IMR-90 (cell line): ENCODE measurements around the gene GRK5. TPM values are rescaled to one million over a fixed set of nuclear protein-coding genes. Genes with fewer than 3 reads are reported as not detected.

Experiments
- ATAC-seq: fragments of 200-7000 bp; cut with Tn5 transposase; 2 replicates; pipeline ENCODE4 v1.9.1; 2020; ENCODE audit warnings: low read depth, mild to moderate bottlenecking, moderate library complexity
- BruUV-seq: library from RNA; stranded (reverse); fragments of 400-500 nt; replicated peaks from 2 replicates; lab custom pipeline; 2021; lab: Mats Ljungman, UMichigan
- CTCF ChIA-PET: fragments of 300-600 bp; formaldehyde crosslinking; extraction: SDS; loops from one replicate; lab custom pipeline; 2021; ENCODE audit warnings: antibody characterized with exemption; lab: Yijun Ruan, JAX
- POLR2A ChIA-PET: fragments of 300-600 bp; sonication (Branson Sonifier 250); formaldehyde crosslinking; loops from one replicate; lab custom pipeline; 2022; ENCODE audit warnings: antibody characterized with exemption; ENCODE audit not compliant: unreplicated experiment; lab: Charles Lee
- DNase-seq: peaks from one replicate; pipeline ENCODE4 v3.0.0; 2013
- H2AFZ ChIP-seq: replicated peaks from 2 replicates; pipeline ENCODE3; 2013; ENCODE audit warnings: low read length, mild to moderate bottlenecking; ENCODE audit not compliant: poor library complexity
- H2AK5ac ChIP-seq: 2 replicates; pipeline ENCODE4 v1.6.1; 2013; ENCODE audit warnings: low read depth, low read length, inconsistent platforms
- H2AK9ac ChIP-seq: replicated peaks from 2 replicates; pipeline ENCODE3; 2013; ENCODE audit warnings: mild to moderate bottlenecking, low read depth, low read length, moderate library complexity; ENCODE audit not compliant: poor library complexity
- H2BK120ac ChIP-seq: 2 replicates; pipeline ENCODE4 v1.6.1; 2013; ENCODE audit warnings: low read depth, low read length, inconsistent platforms
- H2BK15ac ChIP-seq: 3 replicates; pipeline ENCODE4 v1.6.1; 2013; ENCODE audit warnings: low read depth, low read length, inconsistent platforms
- H2BK20ac ChIP-seq: 2 replicates; pipeline ENCODE4 v1.6.1; 2013; ENCODE audit warnings: low read depth, mild to moderate bottlenecking, inconsistent platforms, low read length, moderate library complexity
- H2BK5ac ChIP-seq: 2 replicates; pipeline ENCODE4 v1.6.1; 2013; ENCODE audit warnings: mild to moderate bottlenecking, low read depth, low read length, inconsistent platforms; ENCODE audit not compliant: poor library complexity, severe bottlenecking
- H3K14ac ChIP-seq: replicated peaks from 2 replicates; pipeline ENCODE4 v1.6.1; 2013; ENCODE audit warnings: low read depth, low read length, inconsistent platforms
- H3K18ac ChIP-seq: 2 replicates; pipeline ENCODE4 v1.6.1; 2013; ENCODE audit warnings: low read depth, low read length, control low read depth
- H3K23ac ChIP-seq: 2 replicates; pipeline ENCODE4 v1.6.1; 2013; ENCODE audit warnings: low read depth, low read length, inconsistent platforms
- H3K27ac ChIP-seq: 2 replicates; pipeline ENCODE4 v1.5.1; 2013; ENCODE audit warnings: mild to moderate bottlenecking, control low read depth, low read length; ENCODE audit not compliant: insufficient read depth
- H3K27me3 ChIP-seq: 2 replicates; pipeline ENCODE4 v1.6.1; 2013; ENCODE audit warnings: low read length; ENCODE audit not compliant: control insufficient read depth, insufficient read depth
- H3K36me3 ChIP-seq: 2 replicates; pipeline ENCODE4 v1.6.1; 2013; ENCODE audit warnings: low read length, mixed read lengths; ENCODE audit not compliant: control insufficient read depth, insufficient read depth
- H3K4ac ChIP-seq: 2 replicates; pipeline ENCODE4 v1.6.1; 2013; ENCODE audit warnings: low read depth, low read length, inconsistent platforms
- H3K4me1 ChIP-seq: 2 replicates; pipeline ENCODE4 v1.6.1; 2013; ENCODE audit warnings: low read length, mixed read lengths; ENCODE audit not compliant: control insufficient read depth, insufficient read depth
- H3K4me2 ChIP-seq: 2 replicates; pipeline ENCODE4 v1.6.1; 2013; ENCODE audit warnings: low read depth, mild to moderate bottlenecking, control low read depth, low read length, moderate library complexity
- H3K4me3 ChIP-seq: 2 replicates; pipeline ENCODE4 v1.5.1; 2013; ENCODE audit warnings: low read depth, mild to moderate bottlenecking, control low read depth, low read length, moderate library complexity; ENCODE audit not compliant: insufficient read depth
- H3K56ac ChIP-seq: 2 replicates; pipeline ENCODE4 v1.6.1; 2013; ENCODE audit warnings: low read length, inconsistent platforms; ENCODE audit not compliant: insufficient read depth; ENCODE audit errors: extremely low read depth
- H3K79me1 ChIP-seq, 2 experiments: 2 replicates each; pipeline ENCODE4 v1.6.1; 2013; ENCODE audit warnings: low read length in 2 of 2, inconsistent platforms in 1 of 2, low read depth in 1 of 2
- H3K9ac ChIP-seq: 2 replicates; pipeline ENCODE4 v1.6.1; 2013; ENCODE audit warnings: low read depth, low read length, control low read depth
- H3K9me1 ChIP-seq: 2 replicates; pipeline ENCODE4 v1.6.1; 2013; ENCODE audit warnings: low read length, inconsistent platforms; ENCODE audit not compliant: insufficient read depth
- H3K9me3 ChIP-seq: 2 replicates; pipeline ENCODE4 v1.6.1; 2013; ENCODE audit warnings: low read length; ENCODE audit not compliant: control insufficient read depth, insufficient read depth
- H4K20me1 ChIP-seq: 2 replicates; pipeline ENCODE4 v1.6.1; 2013; ENCODE audit warnings: low read length, inconsistent platforms; ENCODE audit not compliant: insufficient read depth
- H4K5ac ChIP-seq: 2 replicates; pipeline ENCODE4 v1.6.1; 2013; ENCODE audit warnings: mild to moderate bottlenecking, low read depth, low read length, control low read depth
- H4K8ac ChIP-seq, 2 experiments: 2 replicates each; pipeline ENCODE4 v1.6.1; 2013; ENCODE audit warnings: low read depth in 2 of 2, low read length in 2 of 2, control low read depth in 1 of 2, inconsistent platforms in 1 of 2
- H4K91ac ChIP-seq: 2 replicates; pipeline ENCODE4 v1.6.1; 2013; ENCODE audit warnings: low read depth, low read length, inconsistent platforms; ENCODE audit not compliant: insufficient read depth
- BHLHE40 ChIP-seq: fragments of 150-350 bp; IDR thresholded peaks from 2 replicates; pipeline ENCODE4 v1.6.1; 2016; ENCODE audit warnings: mild to moderate bottlenecking, low read depth, low read length
- CEBPB ChIP-seq: IDR thresholded peaks from 2 replicates; pipeline ENCODE4 v1.6.1; 2012; ENCODE audit warnings: low read depth, low read length, improper control_type of control experiment
- CHD1 ChIP-seq: IDR thresholded peaks from 2 replicates; pipeline ENCODE4 v1.6.1; 2012; ENCODE audit warnings: low read depth, low read length, improper control_type of control experiment
- FOS ChIP-seq: fragments of 150-350 bp; IDR thresholded peaks from 2 replicates; pipeline ENCODE4 v1.6.1; 2016; ENCODE audit warnings: low read depth, low read length
- MAFK ChIP-seq: IDR thresholded peaks from 2 replicates; pipeline ENCODE4 v1.6.1; 2012; ENCODE audit warnings: low read depth, low read length, improper control_type of control experiment
- MAZ ChIP-seq: IDR thresholded peaks from 2 replicates; pipeline ENCODE4 v1.6.1; 2012; ENCODE audit warnings: low read depth, mild to moderate bottlenecking, low read length, improper control_type of control experiment, moderate library complexity, borderline replicate concordance
- MXI1 ChIP-seq: IDR thresholded peaks from 2 replicates; pipeline ENCODE4 v1.6.1; 2012; ENCODE audit warnings: low read depth, mild to moderate bottlenecking, low read length, moderate library complexity, borderline replicate concordance
- NFE2L2 ChIP-seq: fragments of 150-350 bp; IDR thresholded peaks from 2 replicates; pipeline ENCODE4 v1.6.1; 2016; ENCODE audit warnings: low read depth, mild to moderate bottlenecking, low read length
- RAD21 ChIP-seq: IDR thresholded peaks from 2 replicates; pipeline ENCODE4 v1.6.1; 2012; ENCODE audit warnings: low read length, improper control_type of control experiment
- RCOR1 ChIP-seq: IDR thresholded peaks from 2 replicates; pipeline ENCODE4 v1.6.1; 2012; ENCODE audit warnings: mild to moderate bottlenecking, low read length, improper control_type of control experiment; ENCODE audit not compliant: insufficient replicate concordance
- SMC3 ChIP-seq: fragments of 150-350 bp; IDR thresholded peaks from 2 replicates; pipeline ENCODE4 v1.6.1; 2016; ENCODE audit warnings: low read depth, mild to moderate bottlenecking, antibody characterized with exemption, low read length, moderate library complexity
- WGBS, 2 experiments: methylation state at CpG; one replicate each; pipeline versions ENCODE4 v1.1.5 to v1.1.7; 2013; ENCODE audit warnings: missing lambda C conversion rate in 2 of 2; ENCODE audit not compliant: insufficient read length in 1 of 2; ENCODE audit errors: extremely low coverage in 2 of 2; 5-methylcytosine and 5-hydroxymethylcytosine counted together
- dilution Hi-C: fragments of 300-500 bp; cut with HindIII; formaldehyde crosslinking; loops from one replicate; pipeline ENCODE4 v1.14.3; 2018; ENCODE audit warnings: low sequenced_read_pairs; ENCODE audit not compliant: unreplicated experiment
- in situ Hi-C: fragments of 300-500 bp; cut with MboI; formaldehyde crosslinking; loops from 3 replicates; pipeline ENCODE4 v1.14.3; 2019; ENCODE audit warnings: low sequenced_read_pairs, inconsistent platforms, mixed read lengths
- intact Hi-C: fragments of 100-400 bp; cut with micrococcal nuclease; formaldehyde crosslinking; loops from 2 replicates; pipeline ENCODE4 v1.10.0; 2022
- polyA plus RNA-seq, 3 experiments: library from polyadenylated mRNA; depleted of rRNA; stranded (reverse); fragments of >200 nt; gene quantifications; 2 replicates each; pipeline ENCODE4 v1.2.3, GENCODE V29; 2012; ENCODE audit warnings: low replicate concordance in 1 of 3
- total RNA-seq: library from RNA; depleted of rRNA; stranded (reverse); fragments of >200 nt; gene quantifications from 2 replicates; pipeline ENCODE4 v1.2.3, GENCODE V29; 2012
- TF ChIP-seq, protein P1 (sequence below): fragments of 150-350 bp; IDR thresholded peaks from 2 replicates; pipeline ENCODE4 v1.6.1; 2016; ENCODE audit warnings: low read depth, mild to moderate bottlenecking, low read length, moderate library complexity, borderline replicate concordance
- TF ChIP-seq, protein P2 (sequence below): fragments of 150-350 bp; IDR thresholded peaks from 2 replicates; pipeline ENCODE4 v1.6.1; 2017; ENCODE audit warnings: mild to moderate bottlenecking, antibody characterized with exemption, low read length, low read depth
- TF ChIP-seq, protein P3 (sequence below): conservative IDR thresholded peaks from 2 replicates; pipeline ENCODE4 v1.5.1; 2012; ENCODE audit warnings: mild to moderate bottlenecking, low read depth, low read length, improper control_type of control experiment

GRK5 gene
- total and polyA plus RNA-seq, 2 of the 4 experiments (the other 2 are of a cell fraction): 12.9 to 16.3 TPM

DNA sequence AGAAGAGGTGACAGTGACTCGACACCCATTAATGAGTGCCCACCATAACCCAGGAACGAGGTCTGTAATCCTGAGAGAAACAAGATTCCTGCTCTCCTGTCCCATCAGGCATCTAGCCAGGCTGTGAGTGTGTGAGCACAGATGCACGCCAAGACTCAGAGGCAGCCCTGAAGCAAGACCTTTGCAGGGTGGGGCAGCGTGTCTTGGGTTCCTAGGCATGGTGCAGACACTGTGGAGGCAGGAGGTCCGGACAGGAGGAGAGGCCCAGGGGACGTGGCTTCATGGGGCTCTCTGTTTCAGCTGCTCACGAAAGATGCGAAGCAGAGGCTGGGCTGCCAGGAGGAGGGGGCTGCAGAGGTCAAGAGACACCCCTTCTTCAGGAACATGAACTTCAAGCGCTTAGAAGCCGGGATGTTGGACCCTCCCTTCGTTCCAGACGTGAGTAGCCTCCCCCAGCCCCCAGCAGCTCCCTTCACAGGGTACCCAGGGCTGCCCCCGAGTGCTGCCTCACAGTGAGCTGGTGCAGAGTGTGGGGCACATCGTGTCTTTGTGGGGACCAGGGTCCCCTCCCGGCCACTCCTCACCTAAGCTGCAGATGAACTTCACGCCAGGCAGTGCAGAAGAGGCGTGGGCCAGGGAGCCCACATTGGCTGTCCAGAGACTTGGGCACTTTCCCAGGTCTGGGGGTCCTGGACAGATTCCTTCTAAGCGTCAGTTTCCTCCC lies 240.6 kb downstream of the GRK5 start:
- H3K9ac ChIP-seq: no peak overlapping the region
- no peak overlapping the region for H4K8ac ChIP-seq
- peaks cover 0 to 10% of the 10 kb centered on the region in 2 experiments; a peak in 1 of 4 replicates for H3K79me1 ChIP-seq
- intact Hi-C loops (loop anchor here (5.0 kb wide), 2 partner anchors 94 to 311 kb away; partner anchors contain the start of gene RGS10), in situ Hi-C loops (loop anchor here (5.0 kb wide), 1 partner anchor 251 kb away; no protein-coding TSS in a partner anchor), dilution Hi-C loops (no loop called here)
- BruUV-seq: no TSS peak
- H2BK15ac ChIP-seq: no peak overlapping the region
- no peaks in the 10 kb centered on the region for H3K9me3 ChIP-seq
- H2AK9ac ChIP-seq: peak overlapping the region; percentile 15
- H3K27ac ChIP-seq: no peak overlapping the region
- ChIA-PET CTCF (interaction anchor here (0.5 kb wide), 1 partner anchor 239 kb away, joined by 3 read pairs; no protein-coding TSS in a partner anchor), POLR2A (no interaction called here)
- no peak overlapping the region for H2AK5ac ChIP-seq
- no peak overlapping the region for H2AFZ ChIP-seq
- TF ChIP-seq RCOR1 (no peak), MAZ (no peak), CEBPB (no peak), BHLHE40 (no peak), MXI1 (no peak), FOS (no peak), RAD21 (no peak), CHD1 (no peak), MAFK (no peak), SMC3 (no peak), NFE2L2 (no peak)
- TF ChIP-seq, protein P1, sequence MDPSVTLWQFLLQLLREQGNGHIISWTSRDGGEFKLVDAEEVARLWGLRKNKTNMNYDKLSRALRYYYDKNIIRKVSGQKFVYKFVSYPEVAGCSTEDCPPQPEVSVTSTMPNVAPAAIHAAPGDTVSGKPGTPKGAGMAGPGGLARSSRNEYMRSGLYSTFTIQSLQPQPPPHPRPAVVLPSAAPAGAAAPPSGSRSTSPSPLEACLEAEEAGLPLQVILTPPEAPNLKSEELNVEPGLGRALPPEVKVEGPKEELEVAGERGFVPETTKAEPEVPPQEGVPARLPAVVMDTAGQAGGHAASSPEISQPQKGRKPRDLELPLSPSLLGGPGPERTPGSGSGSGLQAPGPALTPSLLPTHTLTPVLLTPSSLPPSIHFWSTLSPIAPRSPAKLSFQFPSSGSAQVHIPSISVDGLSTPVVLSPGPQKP: no peak
- TF ChIP-seq, protein P2, sequence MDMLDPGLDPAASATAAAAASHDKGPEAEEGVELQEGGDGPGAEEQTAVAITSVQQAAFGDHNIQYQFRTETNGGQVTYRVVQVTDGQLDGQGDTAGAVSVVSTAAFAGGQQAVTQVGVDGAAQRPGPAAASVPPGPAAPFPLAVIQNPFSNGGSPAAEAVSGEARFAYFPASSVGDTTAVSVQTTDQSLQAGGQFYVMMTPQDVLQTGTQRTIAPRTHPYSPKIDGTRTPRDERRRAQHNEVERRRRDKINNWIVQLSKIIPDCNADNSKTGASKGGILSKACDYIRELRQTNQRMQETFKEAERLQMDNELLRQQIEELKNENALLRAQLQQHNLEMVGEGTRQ: no peak
- TF ChIP-seq, protein P3, sequence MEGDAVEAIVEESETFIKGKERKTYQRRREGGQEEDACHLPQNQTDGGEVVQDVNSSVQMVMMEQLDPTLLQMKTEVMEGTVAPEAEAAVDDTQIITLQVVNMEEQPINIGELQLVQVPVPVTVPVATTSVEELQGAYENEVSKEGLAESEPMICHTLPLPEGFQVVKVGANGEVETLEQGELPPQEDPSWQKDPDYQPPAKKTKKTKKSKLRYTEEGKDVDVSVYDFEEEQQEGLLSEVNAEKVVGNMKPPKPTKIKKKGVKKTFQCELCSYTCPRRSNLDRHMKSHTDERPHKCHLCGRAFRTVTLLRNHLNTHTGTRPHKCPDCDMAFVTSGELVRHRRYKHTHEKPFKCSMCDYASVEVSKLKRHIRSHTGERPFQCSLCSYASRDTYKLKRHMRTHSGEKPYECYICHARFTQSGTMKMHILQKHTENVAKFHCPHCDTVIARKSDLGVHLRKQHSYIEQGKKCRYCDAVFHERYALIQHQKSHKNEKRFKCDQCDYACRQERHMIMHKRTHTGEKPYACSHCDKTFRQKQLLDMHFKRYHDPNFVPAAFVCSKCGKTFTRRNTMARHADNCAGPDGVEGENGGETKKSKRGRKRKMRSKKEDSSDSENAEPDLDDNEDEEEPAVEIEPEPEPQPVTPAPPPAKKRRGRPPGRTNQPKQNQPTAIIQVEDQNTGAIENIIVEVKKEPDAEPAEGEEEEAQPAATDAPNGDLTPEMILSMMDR: no peak
- no peak overlapping the region for H4K91ac ChIP-seq
- H3K14ac ChIP-seq: no peak overlapping the region
- H2BK120ac ChIP-seq: no peak overlapping the region
- no peak for ATAC-seq
- H3K36me3 ChIP-seq: peaks cover 83% of the 10 kb centered on the region
- peaks cover 5% of the 10 kb centered on the region; the same call in 1 of the 2 replicates for H3K9me1 ChIP-seq
- H3K56ac ChIP-seq: no peak overlapping the region
- no peaks in the 10 kb centered on the region for H3K27me3 ChIP-seq
- DNase-seq: no peak
- H3K4me1 ChIP-seq: peaks cover 6% of the 10 kb centered on the region; the same call in 1 of the 2 replicates
- H3K4me2 ChIP-seq: no peak overlapping the region
- H2BK5ac ChIP-seq: no peak overlapping the region
- H4K5ac ChIP-seq: no peak overlapping the region
- peaks cover 7% of the 10 kb centered on the region for H4K20me1 ChIP-seq
- H3K23ac ChIP-seq: no peak overlapping the region
- no peak overlapping the region for H3K4ac ChIP-seq
- H3K4me3 ChIP-seq: no peak overlapping the region
- WGBS, 2 experiments: 95% methylated on average over 9 of the region's 18 CpGs; no CpG with 5 or more reads in 1 of the 2 experiments
- no peak overlapping the region for H3K18ac ChIP-seq
- no peak overlapping the region for H2BK20ac ChIP-seq
